IPS DF 6.9 (cell line): ENCODE results near the gene H6PD.

Experiments used
- DNase-seq: peaks from one replicate; pipeline ENCODE4 v3.0.0-alpha.2; 2013; ENCODE audit warnings: low read depth, low spot score
- H3K27ac ChIP-seq: one replicate; pipeline ENCODE4 v1.5.1; 2013; ENCODE audit warnings: low read length, control low read depth
- H3K27me3 ChIP-seq: 2 replicates; pipeline ENCODE4 v1.6.1; 2013; ENCODE audit warnings: mild to moderate bottlenecking, low read length; ENCODE audit not compliant: control insufficient read depth, insufficient read depth
- H3K36me3 ChIP-seq: 2 replicates; pipeline ENCODE4 v1.6.1; 2013; ENCODE audit warnings: low read length; ENCODE audit not compliant: control insufficient read depth, insufficient read depth
- H3K4me1 ChIP-seq: 2 replicates; pipeline ENCODE4 v1.6.1; 2013; ENCODE audit warnings: low read length; ENCODE audit not compliant: control insufficient read depth, insufficient read depth
- H3K4me3 ChIP-seq: 2 replicates; pipeline ENCODE4 v1.5.1; 2013; ENCODE audit warnings: mild to moderate bottlenecking, low read length
- H3K9me3 ChIP-seq: 2 replicates; pipeline ENCODE4 v1.6.1; 2013; ENCODE audit warnings: low read length, inconsistent platforms; ENCODE audit not compliant: control insufficient read depth, insufficient read depth
- WGBS: extraction: QIAGEN DNeasy Blood & Tissue Kit; methylation state at CpG from one replicate; pipeline ENCODE4 v1.1.7; 2013; ENCODE audit warnings: mixed read lengths, missing lambda C conversion rate; ENCODE audit not compliant: insufficient read length, insufficient coverage; 5-methylcytosine and 5-hydroxymethylcytosine counted together

Gene H6PD

DNA sequence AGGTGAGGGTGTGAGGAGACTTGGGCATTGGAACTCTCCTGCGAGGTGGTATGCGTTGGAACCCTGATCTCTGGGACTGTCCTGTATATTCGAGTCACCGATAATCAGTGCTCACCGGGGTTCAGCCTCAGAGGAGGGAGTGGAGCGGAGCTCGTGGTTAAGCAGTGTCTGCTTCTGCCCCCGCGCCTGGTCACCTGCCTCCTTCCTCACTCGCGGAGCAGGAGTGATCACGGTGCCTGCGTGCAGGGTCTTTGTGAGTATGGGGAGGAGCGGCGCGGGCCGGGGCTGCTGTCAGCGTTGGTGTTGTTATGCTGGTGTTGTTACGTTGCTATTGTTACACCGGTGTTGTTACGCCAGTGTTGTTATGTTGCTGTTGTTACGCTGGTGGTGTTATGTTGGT lies 23.3 kb downstream of the H6PD start:
- Histone ChIP-seq H3K9me3 (no peaks in the 10 kb centered on the region), H3K27ac (no peak overlapping the region), H3K4me1 (peaks cover 2% of the 10 kb centered on the region; the same call in 1 of the 2 replicates), H3K4me3 (no peak overlapping the region), H3K36me3 (no peaks in the 10 kb centered on the region), H3K27me3 (no peaks in the 10 kb centered on the region)
- no peak for DNase-seq
- WGBS, result no CpG with 5 or more reads among the region's 22 CpGs

DNA sequence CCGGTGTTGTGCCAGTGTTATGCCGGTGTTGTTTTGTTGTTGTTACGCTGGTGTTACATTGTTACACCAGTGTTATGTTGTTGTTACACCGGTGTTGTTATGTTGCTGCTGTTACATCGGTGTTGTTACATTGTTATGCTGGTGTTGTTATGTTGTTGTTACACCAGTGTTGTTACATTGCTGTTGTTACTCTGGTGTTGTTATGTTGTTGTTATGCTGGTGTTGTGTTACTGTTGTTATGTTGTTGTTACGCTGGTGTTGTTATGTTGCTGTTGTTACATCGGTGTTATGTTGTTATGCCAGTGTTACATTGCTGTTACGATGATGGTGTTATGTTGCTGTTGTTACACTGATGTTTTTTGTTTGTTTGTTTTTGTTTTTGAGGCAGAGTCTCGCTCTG lies 24.1 kb downstream of the H6PD start:
- Histone ChIP-seq H3K27me3 (no peaks in the 10 kb centered on the region), H3K4me1 (no peaks in the 10 kb centered on the region; the same call in 1 of the 2 replicates), H3K4me3 (no peak overlapping the region), H3K27ac (no peak overlapping the region), H3K9me3 (no peaks in the 10 kb centered on the region), H3K36me3 (no peaks in the 10 kb centered on the region)
- DNase-seq, result no peak
- WGBS, result no CpG with 5 or more reads among the region's 9 CpGs

DNA sequence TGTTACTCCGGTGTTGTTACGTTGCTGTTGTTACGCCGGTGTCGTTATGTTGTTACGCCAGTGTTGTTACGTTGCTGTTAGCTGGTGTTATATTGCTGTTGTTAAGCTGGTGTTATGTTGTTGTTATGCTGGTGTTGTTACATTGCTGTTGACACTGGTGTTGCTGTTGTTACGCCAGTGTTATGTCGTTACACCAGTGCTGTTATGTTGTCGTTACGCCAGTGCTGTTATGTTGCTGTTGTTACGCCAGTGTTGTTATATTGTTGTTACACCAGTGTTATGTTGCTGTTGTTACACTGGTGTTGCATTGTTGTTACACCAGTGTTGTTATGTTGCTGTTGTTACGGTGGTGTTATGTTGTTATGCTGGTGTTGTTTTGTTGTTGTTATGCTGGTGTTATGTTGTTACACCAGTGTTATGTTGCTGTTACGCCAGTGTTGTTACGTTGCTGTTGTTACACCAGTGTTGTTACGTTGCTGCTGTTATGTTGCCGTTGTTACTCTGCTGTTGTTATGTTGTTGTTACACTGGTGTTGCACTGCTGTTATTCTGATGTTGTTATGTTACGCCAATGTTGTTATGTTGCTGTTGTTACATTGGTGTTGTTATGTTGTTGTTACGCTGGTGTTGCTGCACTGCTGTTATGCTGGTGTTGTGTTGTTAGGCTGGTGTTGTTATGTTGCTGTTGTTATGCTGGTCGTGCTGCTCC lies 25.6 kb downstream of the H6PD start:
- WGBS, result no CpG with 5 or more reads among the region's 20 CpGs
- no peaks in the 10 kb centered on the region; the same call in 1 of the 2 replicates for H3K4me1 ChIP-seq
- H3K36me3 ChIP-seq, result peaks cover 3% of the 10 kb centered on the region; the same call in 1 of the 2 replicates
- no peak for DNase-seq
- no peak overlapping the region for H3K4me3 ChIP-seq
- H3K27ac ChIP-seq, result no peak overlapping the region
- H3K9me3 ChIP-seq, result no peaks in the 10 kb centered on the region
- no peaks in the 10 kb centered on the region for H3K27me3 ChIP-seq

DNA sequence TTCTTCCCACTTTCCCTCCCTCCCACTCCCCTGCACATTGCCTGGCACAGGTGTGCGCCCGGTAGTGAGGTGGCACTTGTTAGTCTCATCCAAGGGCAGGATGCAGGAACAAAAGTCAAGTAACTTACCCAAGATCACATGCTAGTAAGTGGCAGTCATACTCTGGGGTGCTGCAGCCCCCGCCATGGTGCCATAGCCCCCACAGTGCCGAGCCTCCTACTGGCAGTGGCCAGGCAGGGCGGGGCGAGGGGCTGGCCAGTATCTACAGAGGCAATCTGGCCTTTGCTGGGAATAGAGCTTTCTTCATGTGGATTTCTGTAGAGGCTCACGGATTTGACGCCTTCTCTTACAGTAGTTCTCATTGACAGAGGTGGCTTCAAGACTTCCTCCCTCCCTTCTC lies 26.9 kb downstream of the H6PD start:
- H3K27me3 ChIP-seq, result no peaks in the 10 kb centered on the region
- WGBS, result no CpG with 5 or more reads among the region's 8 CpGs
- H3K4me1 ChIP-seq, result no peaks in the 10 kb centered on the region; the same call in 1 of the 2 replicates
- no peak overlapping the region for H3K4me3 ChIP-seq
- no peak overlapping the region for H3K27ac ChIP-seq
- peaks cover 3% of the 10 kb centered on the region; the same call in 1 of the 2 replicates for H3K36me3 ChIP-seq
- no peaks in the 10 kb centered on the region for H3K9me3 ChIP-seq
- DNase-seq, result no peak

DNA sequence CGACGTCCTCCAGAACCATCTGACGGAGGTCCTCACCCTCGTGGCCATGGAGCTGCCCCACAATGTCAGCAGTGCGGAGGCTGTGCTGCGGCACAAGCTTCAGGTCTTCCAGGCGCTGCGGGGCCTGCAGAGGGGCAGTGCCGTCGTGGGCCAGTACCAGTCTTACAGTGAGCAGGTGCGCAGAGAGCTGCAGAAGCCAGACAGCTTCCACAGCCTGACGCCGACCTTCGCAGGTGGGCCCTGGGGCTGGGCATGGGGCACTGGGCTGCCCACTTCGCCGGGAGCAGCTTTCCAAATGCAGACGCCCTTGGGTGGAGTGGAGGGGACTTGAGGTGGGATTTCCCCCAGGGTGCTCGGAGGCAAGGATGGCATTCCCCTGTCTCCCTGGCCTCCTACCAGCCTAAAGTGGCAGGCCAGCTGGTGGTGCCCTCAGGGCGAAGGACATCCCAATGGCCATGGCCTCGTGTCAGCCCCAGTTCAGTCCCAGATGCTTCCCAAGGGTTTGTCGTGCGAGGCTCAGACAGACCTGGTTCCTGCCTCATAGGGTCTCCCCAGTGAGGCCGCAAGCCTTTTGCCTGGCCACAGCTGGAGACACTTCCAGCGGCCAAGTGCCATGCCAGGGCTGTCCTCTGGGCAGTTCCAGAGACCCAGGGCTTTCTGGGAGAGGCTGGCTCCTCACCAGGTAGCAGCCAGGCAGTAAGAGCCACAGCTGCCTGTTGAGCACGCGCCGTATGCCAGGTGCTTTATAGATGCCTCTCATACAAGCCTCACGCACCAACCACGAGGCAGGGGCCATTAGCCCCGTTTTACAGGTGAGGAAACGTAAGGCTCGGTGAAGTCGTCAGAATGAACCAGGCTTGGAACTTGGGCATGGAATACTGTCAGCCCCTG lies 27.8 kb downstream of the H6PD start:
- no peak for DNase-seq
- H3K9me3 ChIP-seq, result no peaks in the 10 kb centered on the region
- no peak overlapping the region for H3K4me3 ChIP-seq
- H3K27ac ChIP-seq, result no peak overlapping the region
- peaks cover 3% of the 10 kb centered on the region; the same call in 1 of the 2 replicates for H3K36me3 ChIP-seq
- H3K27me3 ChIP-seq, result no peaks in the 10 kb centered on the region
- H3K4me1 ChIP-seq, result no peaks in the 10 kb centered on the region; the same call in 1 of the 2 replicates
- no CpG with 5 or more reads among the region's 33 CpGs for WGBS

DNA sequence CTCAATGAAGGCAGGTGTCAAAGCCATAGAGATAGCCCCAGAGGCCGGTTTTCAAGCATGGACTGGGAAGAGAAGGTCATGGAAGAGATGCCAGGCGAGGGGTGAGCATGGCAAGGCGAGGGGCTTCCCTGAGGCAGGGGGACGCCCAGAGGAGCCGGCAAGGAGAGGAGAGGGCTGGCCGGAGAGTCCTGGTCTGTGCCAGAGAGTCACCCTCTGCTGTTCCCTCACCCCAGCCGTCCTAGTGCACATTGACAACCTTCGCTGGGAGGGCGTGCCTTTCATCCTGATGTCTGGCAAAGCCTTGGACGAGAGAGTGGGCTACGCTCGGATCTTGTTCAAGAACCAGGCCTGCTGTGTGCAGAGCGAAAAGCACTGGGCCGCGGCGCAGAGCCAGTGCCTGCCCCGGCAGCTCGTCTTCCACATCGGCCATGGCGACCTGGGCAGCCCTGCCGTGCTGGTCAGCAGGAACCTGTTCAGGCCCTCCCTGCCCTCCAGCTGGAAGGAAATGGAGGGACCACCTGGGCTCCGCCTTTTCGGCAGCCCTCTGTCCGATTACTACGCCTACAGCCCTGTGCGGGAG lies 28.8 kb downstream of the H6PD start:
- no peak overlapping the region for H3K27ac ChIP-seq
- no CpG with 5 or more reads among the region's 26 CpGs for WGBS

DNA sequence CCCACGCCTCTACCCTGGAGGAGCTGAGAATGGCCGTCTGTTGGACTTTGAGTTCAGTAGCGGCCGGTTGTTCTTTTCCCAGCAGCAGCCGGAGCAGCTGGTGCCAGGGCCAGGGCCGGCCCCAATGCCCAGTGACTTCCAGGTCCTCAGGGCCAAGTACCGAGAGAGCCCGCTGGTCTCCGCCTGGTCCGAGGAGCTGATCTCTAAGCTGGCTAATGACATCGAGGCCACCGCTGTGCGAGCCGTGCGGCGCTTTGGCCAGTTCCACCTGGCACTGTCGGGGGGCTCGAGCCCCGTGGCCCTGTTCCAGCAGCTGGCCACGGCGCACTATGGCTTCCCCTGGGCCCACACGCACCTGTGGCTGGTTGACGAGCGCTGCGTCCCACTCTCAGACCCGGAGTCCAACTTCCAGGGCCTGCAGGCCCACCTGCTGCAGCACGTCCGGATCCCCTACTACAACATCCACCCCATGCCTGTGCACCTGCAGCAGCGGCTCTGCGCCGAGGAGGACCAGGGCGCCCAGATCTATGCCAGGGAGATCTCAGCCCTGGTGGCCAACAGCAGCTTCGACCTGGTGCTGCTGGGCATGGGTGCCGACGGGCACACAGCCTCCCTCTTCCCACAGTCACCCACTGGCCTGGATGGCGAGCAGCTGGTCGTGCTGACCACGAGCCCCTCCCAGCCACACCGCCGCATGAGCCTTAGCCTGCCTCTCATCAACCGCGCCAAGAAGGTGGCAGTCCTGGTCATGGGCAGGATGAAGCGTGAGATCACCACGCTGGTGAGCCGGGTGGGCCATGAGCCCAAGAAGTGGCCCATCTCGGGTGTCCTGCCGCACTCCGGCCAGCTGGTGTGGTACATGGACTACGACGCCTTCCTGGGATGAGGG lies 29.7 kb downstream of the H6PD start:
- Histone ChIP-seq H3K27me3 (no peaks in the 10 kb centered on the region), H3K27ac (no peak overlapping the region), H3K4me1 (no peaks in the 10 kb centered on the region; the same call in 1 of the 2 replicates), H3K9me3 (no peaks in the 10 kb centered on the region), H3K4me3 (no peak overlapping the region), H3K36me3 (peaks cover 3% of the 10 kb centered on the region; the same call in 1 of the 2 replicates)
- no CpG with 5 or more reads among the region's 50 CpGs for WGBS
- no peak for DNase-seq

More for the DNA sequence above, 28.8 kb downstream of the H6PD start:
- DNase-seq, result no peak
- no peaks in the 10 kb centered on the region; the same call in 1 of the 2 replicates for H3K4me1 ChIP-seq
- H3K27me3 ChIP-seq, result no peaks in the 10 kb centered on the region
- H3K36me3 ChIP-seq, result peaks cover 3% of the 10 kb centered on the region; the same call in 1 of the 2 replicates
- H3K4me3 ChIP-seq, result no peak overlapping the region
- H3K9me3 ChIP-seq, result no peaks in the 10 kb centered on the region

DNA sequence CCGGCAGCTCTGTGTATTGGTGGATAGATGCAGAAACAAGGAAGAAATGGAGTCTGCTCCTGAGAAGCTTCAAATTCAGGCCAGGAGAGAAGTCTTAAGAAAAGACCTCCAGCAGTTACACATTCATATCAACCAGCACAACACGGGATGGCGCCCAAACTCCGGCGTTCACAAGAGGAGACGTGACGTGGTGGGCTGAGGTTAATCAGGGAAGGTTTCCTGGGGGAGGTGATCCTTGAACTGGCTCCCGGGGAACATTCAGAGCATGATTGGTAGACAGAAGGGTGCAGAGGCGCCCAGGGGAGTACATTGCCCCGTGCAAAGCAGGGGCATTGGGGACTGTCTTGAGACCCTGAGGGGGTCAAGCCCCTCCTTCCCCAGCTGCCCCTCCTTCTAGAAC lies 30.5 kb downstream of the H6PD start:
- Histone ChIP-seq H3K4me1 (no peaks in the 10 kb centered on the region; the same call in 1 of the 2 replicates), H3K4me3 (no peak overlapping the region), H3K27ac (no peak overlapping the region), H3K27me3 (no peaks in the 10 kb centered on the region), H3K36me3 (peaks cover 3% of the 10 kb centered on the region; the same call in 1 of the 2 replicates), H3K9me3 (no peaks in the 10 kb centered on the region)
- DNase-seq, result no peak
- no CpG with 5 or more reads among the region's 10 CpGs for WGBS

DNA sequence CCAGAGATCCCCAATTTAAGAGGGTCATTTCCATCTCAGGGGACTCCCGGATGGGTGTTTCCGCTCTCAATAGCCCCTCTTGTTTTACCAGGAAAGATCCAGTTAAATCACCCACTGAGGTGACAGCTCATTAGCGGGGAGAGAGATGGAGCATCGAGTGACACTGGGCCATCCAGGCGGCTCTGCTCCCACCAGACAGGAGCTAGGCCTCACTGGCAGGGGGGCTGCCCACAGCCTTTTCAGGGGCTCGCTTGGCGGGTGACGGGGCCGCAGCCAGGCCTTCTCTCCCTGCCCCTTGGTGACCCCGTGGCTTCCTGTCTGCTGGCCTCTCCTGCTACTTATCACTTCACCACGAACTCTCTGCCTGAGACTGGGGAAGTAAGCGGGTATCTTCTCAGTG lies 31.4 kb downstream of the H6PD start:
- H3K36me3 ChIP-seq, result peaks cover 3% of the 10 kb centered on the region; the same call in 1 of the 2 replicates
- no CpG with 5 or more reads among the region's 12 CpGs for WGBS
- no peaks in the 10 kb centered on the region for H3K9me3 ChIP-seq
- H3K27ac ChIP-seq, result no peak overlapping the region
- no peaks in the 10 kb centered on the region; the same call in 1 of the 2 replicates for H3K4me1 ChIP-seq
- no peaks in the 10 kb centered on the region for H3K27me3 ChIP-seq
- no peak for DNase-seq
- no peak overlapping the region for H3K4me3 ChIP-seq
